HG03457 (cell line): ENCODE measurements around the gene PURB.
"Not testable (repeated sequence)": the region's sequence is repeated elsewhere in the genome, so short reads cannot be mapped to it uniquely, and the experiment has no call there.

Experiments
- ATAC-seq: cut with Tn5 transposase; IDR thresholded peaks from one replicate; pipeline ENCODE4 v1.9.1; 2021; ENCODE audit warnings: moderate number of reproducible peaks; ENCODE audit not compliant: unreplicated experiment

The PURB gene

GRCh38 chr7:44854644-44855364, 30.5 kb downstream of the PURB start:
- no peak for ATAC-seq

GRCh38 chr7:44853391-44853790, 31.9 kb downstream of the PURB start:
- no peak for ATAC-seq

GRCh38 chr7:44852590-44852989, 32.7 kb downstream of the PURB start:
- no peak for ATAC-seq

GRCh38 chr7:44849885-44850544, 35.3 kb downstream of the PURB start:
- no peak for ATAC-seq

- no peak for ATAC-seq
These were observed 36.0 kb downstream of the PURB start for GRCh38 chr7:44849259-44849884.

GRCh38 chr7:44847920-44848634, 37.3 kb downstream of the PURB start, which contains the start of gene H2AZ2:
TSS of gene H2AZ2 (minus strand) at chr7:44848087. CDS start at chr7:44847971, 116 bp downstream.
- peak; percentile 80 for ATAC-seq

- ATAC-seq: peak; percentile 45
These were observed 37.8 kb downstream of the PURB start for GRCh38 chr7:44847509-44847919.

- ATAC-seq: no peak
These were observed 38.4 kb downstream of the PURB start for GRCh38 chr7:44846816-44847508.

- ATAC-seq: not testable (repeated sequence)
These were observed 38.9 kb downstream of the PURB start for GRCh38 chr7:44846390-44846789.

GRCh38 chr7:44845451-44845850, 39.9 kb downstream of the PURB start:
- no peak for ATAC-seq

GRCh38 chr7:44843440-44843839, 41.9 kb downstream of the PURB start:
- not testable (repeated sequence) for ATAC-seq

GRCh38 chr7:44842675-44843074, 42.7 kb downstream of the PURB start:
- not testable (repeated sequence) for ATAC-seq

GRCh38 chr7:44838751-44839150, 46.6 kb downstream of the PURB start:
- ATAC-seq: no peak

- no peak for ATAC-seq
These were observed 57.8 kb downstream of the PURB start for GRCh38 chr7:44827567-44827966.
